GM12878 (cell line): ENCODE measurements around the gene PLPP3. TPM values are rescaled to one million over a fixed set of nuclear protein-coding genes. Genes with fewer than 3 reads are reported as not detected.

Experiments
- ATAC-seq: fragments of 200-7000 bp; cut with Tn5 transposase; 3 replicates; pipeline ENCODE4 v1.9.1; 2020; ENCODE audit warnings: mild to moderate bottlenecking, moderate library complexity
- BruUV-seq: library from RNA; stranded (reverse); fragments of 400-500 nt; replicated peaks from 2 replicates; lab custom pipeline; 2021; lab: Mats Ljungman, UMichigan
- CTCF ChIA-PET: fragments of 300-600 bp; sonication (Branson Sonifier 250); formaldehyde crosslinking; extraction: SDS; loops from one replicate; lab custom pipeline; 2021; ENCODE audit warnings: inconsistent platforms; lab: Yijun Ruan, JAX
- POLR2A ChIA-PET: fragments of 350-600 bp; formaldehyde crosslinking; extraction: SDS; loops from one replicate; lab custom pipeline; 2021; ENCODE audit warnings: inconsistent platforms; lab: Charles Lee
- RAD21 ChIA-PET: fragments of 300-600 bp; sonication (Branson Sonifier 250); formaldehyde crosslinking; loops from one replicate; lab custom pipeline; 2023; ENCODE audit warnings: antibody characterized with exemption; ENCODE audit not compliant: unreplicated experiment; lab: Charles Lee
- SMC1A ChIA-PET: fragments of 300-600 bp; sonication (Branson Sonifier 250); formaldehyde crosslinking; loops from one replicate; lab custom pipeline; 2023; ENCODE audit not compliant: unreplicated experiment, uncharacterized antibody; lab: Charles Lee
- DNase-seq: peaks from one replicate; pipeline ENCODE4 v3.0.0-alpha.2; 2011; ENCODE audit warnings: low read depth, low spot score
- FAIRE-seq: peaks from 3 replicates; lab custom pipeline; 2011; peaks lifted over from hg19 to GRCh38; lab: Jason Lieb, UNC
- H2AFZ ChIP-seq: 2 replicates; pipeline ENCODE4 v1.6.0; 2011; ENCODE audit warnings: low read depth, low read length, control low read depth; ENCODE audit not compliant: control insufficient read depth
- H3K27ac ChIP-seq: 2 replicates; pipeline ENCODE4 v1.5.1; 2011; ENCODE audit warnings: control low read depth; ENCODE audit not compliant: control insufficient read depth, insufficient read depth
- H3K27me3 ChIP-seq, 2 experiments: replicated peaks in 1 of 2; 2 replicates each; pipeline versions ENCODE4 v1.6.0 to v1.6.1; 2011; ENCODE audit warnings: low read length in 1 of 2; ENCODE audit not compliant: control insufficient read depth in 2 of 2, insufficient read depth in 2 of 2
- H3K36me3 ChIP-seq, 2 experiments: 2 replicates each; pipeline ENCODE4 v1.5.1; 2011; ENCODE audit warnings: low read length in 1 of 2; ENCODE audit not compliant: control insufficient read depth in 2 of 2, insufficient read depth in 2 of 2
- H3K4me1 ChIP-seq: 2 replicates; pipeline ENCODE4 v1.6.1; 2011; ENCODE audit warnings: mild to moderate bottlenecking, low read length, moderate library complexity, mixed read lengths; ENCODE audit not compliant: control insufficient read depth, insufficient read depth
- H3K4me2 ChIP-seq: 2 replicates; pipeline ENCODE4 v1.6.0; 2011; ENCODE audit warnings: control low read depth; ENCODE audit not compliant: control insufficient read depth, insufficient read depth
- H3K4me3 ChIP-seq: fragments of 200-600 bp; sonication (generic); 2 replicates; pipeline ENCODE4 v1.5.1; 2016
- H3K79me2 ChIP-seq: 2 replicates; pipeline ENCODE4 v1.6.0; 2011; ENCODE audit warnings: low read length; ENCODE audit not compliant: control insufficient read depth, insufficient read depth
- H3K9ac ChIP-seq: 2 replicates; pipeline ENCODE4 v1.8.0; 2011; ENCODE audit warnings: low read length, control low read depth, mixed read lengths; ENCODE audit not compliant: control insufficient read depth, insufficient read depth
- H3K9me3 ChIP-seq: replicated peaks from 3 replicates; pipeline ENCODE4 v1.5.1; 2011; ENCODE audit warnings: mild to moderate bottlenecking, low read length; ENCODE audit not compliant: control insufficient read depth, insufficient read depth
- H4K20me1 ChIP-seq: 2 replicates; pipeline ENCODE4 v1.6.0; 2011; ENCODE audit not compliant: control insufficient read depth, insufficient read depth
- ATF7 ChIP-seq: fragments of 450-650 bp; IDR thresholded peaks from 2 replicates; pipeline ENCODE4 v1.6.1; 2016; ENCODE audit warnings: low read depth, mild to moderate bottlenecking
- BHLHE40 ChIP-seq, 2 experiments: fragments of 450-650 bp in 1 of 2; IDR thresholded peaks; 2 replicates each; pipeline ENCODE4 v1.6.1; 2011 to 2017; ENCODE audit warnings: low read depth in 2 of 2, borderline replicate concordance in 1 of 2, improper control_type of control experiment in 1 of 2, low read length in 1 of 2, mild to moderate bottlenecking in 1 of 2
- EP300 ChIP-seq, 2 experiments: fragments of 150-350 bp in 1 of 2; IDR thresholded peaks; 2 replicates each; pipeline ENCODE4 v1.6.1; 2011 to 2012; ENCODE audit warnings: low read depth in 2 of 2, low read length in 2 of 2, borderline replicate concordance in 1 of 2, improper control_type of control experiment in 1 of 2, inconsistent platforms in 1 of 2; ENCODE audit not compliant: control insufficient read depth in 1 of 2
- FOS ChIP-seq: IDR thresholded peaks from 3 replicates; pipeline ENCODE4 v1.6.1; 2011; ENCODE audit warnings: borderline replicate concordance; ENCODE audit not compliant: insufficient read length; ENCODE audit errors: extremely low read depth
- MTA2 ChIP-seq: fragments of 450-650 bp; IDR thresholded peaks from 2 replicates; pipeline ENCODE4 v1.6.1; 2016; ENCODE audit warnings: low read depth, mild to moderate bottlenecking, moderate library complexity
- NR2F1 ChIP-seq: fragments of 450-650 bp; conservative IDR thresholded peaks from 2 replicates; pipeline ENCODE4 v1.6.1; 2017; ENCODE audit warnings: mild to moderate bottlenecking
- ZNF24 ChIP-seq: fragments of 450-650 bp; IDR thresholded peaks from 2 replicates; pipeline ENCODE4 v1.6.1; 2017; ENCODE audit warnings: antibody characterized with exemption, mild to moderate bottlenecking
- ZNF384 ChIP-seq: IDR thresholded peaks from 2 replicates; pipeline ENCODE4 v1.6.1; 2012; ENCODE audit warnings: low read depth, mild to moderate bottlenecking, low read length, improper control_type of control experiment, borderline replicate concordance
- ZSCAN29 ChIP-seq: fragments of 450-650 bp; IDR thresholded peaks from 2 replicates; pipeline ENCODE4 v1.6.1; 2017; ENCODE audit warnings: mild to moderate bottlenecking, moderate library complexity
- WGBS: methylation state at CpG from one replicate; pipeline ENCODE4 v1.1.6; 2016; ENCODE audit warnings: low lambda C conversion rate; ENCODE audit not compliant: insufficient replicate concordance, insufficient coverage; ENCODE audit errors: missing lambda C conversion rate; 5-methylcytosine and 5-hydroxymethylcytosine counted together
- in situ Hi-C: fragments of 300-500 bp; cut with MboI; formaldehyde crosslinking; loops from 9 replicates; pipeline ENCODE4 v1.14.3; 2018; ENCODE audit warnings: mixed read lengths
- intact Hi-C: fragments of 100-400 bp; cut with micrococcal nuclease; formaldehyde crosslinking; loops from one replicate; pipeline ENCODE4 v1.14.2; 2022; ENCODE audit not compliant: unreplicated experiment
- polyA plus RNA-seq, 11 experiments: library from polyadenylated mRNA; depleted of rRNA in 4 of 11; unstranded in 6 of 11; stranded (reverse) in 5 of 11; fragments of >200 nt; fragmentation: Nextera tagmentation in 4 of 11; fragmentation: Illumina TruSeq in 1 of 11; extraction: Ambion mirVana in 4 of 11; extraction: Trizol in 1 of 11; gene quantifications; 1 replicate in 1 of 11; 2 replicates in 10 of 11; pipeline versions ENCODE4 v1.2.1 to v1.2.3, GENCODE V29; 2011 to 2016; ENCODE audit warnings: inconsistent platforms in 2 of 11, missing spikeins in 2 of 11, low read depth in 1 of 11
- total RNA-seq, 4 experiments: library from RNA; depleted of rRNA in 3 of 4; stranded (reverse); fragments of >200 nt in 3 of 4; fragmentation: Illumina TruSeq in 1 of 4; extraction: Trizol in 1 of 4; gene quantifications; 2 replicates each; pipeline versions ENCODE4 v1.2.1 to v1.2.3, GENCODE V29; 2013 to 2021
- TF ChIP-seq, protein P1 (sequence below): fragments of 450-650 bp; IDR thresholded peaks from 2 replicates; pipeline ENCODE4 v1.6.1; 2017; ENCODE audit warnings: low read depth, mild to moderate bottlenecking, moderate library complexity
- TF ChIP-seq, protein P2 (sequence below): fragments of 450-650 bp; IDR thresholded peaks from 2 replicates; pipeline ENCODE4 v1.6.1; 2016; ENCODE audit warnings: mild to moderate bottlenecking

Gene PLPP3
- total and polyA plus RNA-seq, 10 of the 15 experiments (the other 5 are each of a cell fraction or from before 2014, with no cell fraction given), result 6.4 to 26.8 (median 9.5) TPM

DNA sequence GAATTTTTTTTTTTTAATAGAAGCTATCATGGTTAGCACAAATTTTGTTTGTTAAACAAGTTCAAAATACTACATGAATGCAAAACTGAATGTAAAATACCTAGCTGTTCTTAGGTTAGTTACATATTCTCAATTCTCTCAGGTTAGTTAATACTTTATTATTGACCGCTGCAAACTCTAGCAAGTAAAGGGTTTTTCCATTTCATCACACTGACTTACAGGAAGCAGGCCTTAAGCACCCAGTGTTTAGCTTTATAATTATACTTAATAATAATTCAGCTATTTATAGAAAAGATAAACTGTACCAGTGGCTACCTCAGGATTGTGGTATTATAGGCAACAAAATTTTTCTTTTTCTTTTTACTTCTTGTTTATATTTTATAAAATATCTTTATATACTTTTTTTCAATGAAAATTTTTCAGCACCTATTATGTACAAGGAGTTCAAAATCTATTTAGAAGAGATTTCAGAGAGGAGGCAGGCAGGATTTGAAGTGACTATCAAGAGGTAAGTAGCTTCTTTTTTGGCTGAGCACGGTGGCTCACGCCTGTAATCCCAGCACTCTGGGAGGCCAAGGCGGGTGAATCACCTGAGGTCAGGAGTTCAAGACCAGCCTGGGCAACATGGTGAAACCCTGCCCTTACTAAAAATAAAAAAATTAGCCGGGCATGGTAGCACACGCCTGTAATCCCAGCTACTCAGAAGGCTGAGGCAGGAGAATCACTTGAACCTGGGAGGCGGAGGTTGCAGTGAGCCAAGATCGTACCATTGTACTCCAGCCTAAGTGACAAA, 17.9 kb downstream of the PLPP3 start:
- Histone ChIP-seq H3K9ac (no peak overlapping the region), H3K79me2 (no peaks in the 10 kb centered on the region), H2AFZ (no peak overlapping the region), H3K27me3 (no peaks in the 10 kb centered on the region), H3K4me2 (no peak overlapping the region), H3K4me1 (no peaks in the 10 kb centered on the region; the same call in 1 of the 2 replicates), H3K9me3 (no peaks in the 10 kb centered on the region), H4K20me1 (no peaks in the 10 kb centered on the region), H3K4me3 (no peak overlapping the region), H3K27ac (no peak overlapping the region), H3K36me3 (no peaks in the 10 kb centered on the region)
- intact Hi-C loops (loop anchor here (10.0 kb wide), 1 partner anchor 1347 kb away; the partner anchor contains the start of gene USP24), in situ Hi-C loops (no loop called here)
- no TSS peak for BruUV-seq
- ChIA-PET SMC1A (interaction anchor here (0.8 to 14.1 kb wide), 13 partner anchors 15 to 428 kb away, joined by 3 to 439 read pairs (median 10); partner anchors contain the start of gene PLPP3), CTCF (interaction anchor here (0.7 to 11.0 kb wide), 10 partner anchors 8 to 152 kb away, joined by 3 to 253 read pairs (median 4); partner anchors contain the start of gene PLPP3), RAD21 (interaction anchor here (0.6 to 11.4 kb wide), 21 partner anchors 9 to 703 kb away, joined by 3 to 381 read pairs (median 6); partner anchors contain the start of gene PLPP3), POLR2A (interaction anchor here (1.0 to 11.1 kb wide), 13 partner anchors 9 to 227 kb away, joined by 3 to 195 read pairs (median 6); partner anchors contain the start of gene PLPP3)
- FAIRE-seq, result no peak
- ATAC-seq, result peak; percentile 54
- no peak for DNase-seq
- TF ChIP-seq ZSCAN29, result no peak
- 0 out of 2 replicates have a peak, but pooled peaks have one; percentile 37 for TF ChIP-seq NR2F1
- TF ChIP-seq ZNF384, result 0 out of 2 replicates have a peak, but pooled peaks have one; percentile 38
- peak in 1 of 2 experiments; percentile 25; a peak in 1 of 4 replicates for TF ChIP-seq EP300 (IDR thresholded peaks at IDR 0.05; ENCODE audit: borderline replicate concordance in 1 of 2, control insufficient read depth in 1 of 2, low read depth in 2 of 2, low read length in 2 of 2)
- peak in 1 of 2 experiments; percentile 34; a peak in 1 of 4 replicates for TF ChIP-seq BHLHE40 (IDR thresholded peaks at IDR 0.05; ENCODE audit: borderline replicate concordance in 1 of 2, low read depth in 2 of 2, low read length in 1 of 2)
- TF ChIP-seq ZNF24, result no peak
- peak; percentile 48 for TF ChIP-seq ATF7
- no peak for TF ChIP-seq FOS
- TF ChIP-seq, protein P1, sequence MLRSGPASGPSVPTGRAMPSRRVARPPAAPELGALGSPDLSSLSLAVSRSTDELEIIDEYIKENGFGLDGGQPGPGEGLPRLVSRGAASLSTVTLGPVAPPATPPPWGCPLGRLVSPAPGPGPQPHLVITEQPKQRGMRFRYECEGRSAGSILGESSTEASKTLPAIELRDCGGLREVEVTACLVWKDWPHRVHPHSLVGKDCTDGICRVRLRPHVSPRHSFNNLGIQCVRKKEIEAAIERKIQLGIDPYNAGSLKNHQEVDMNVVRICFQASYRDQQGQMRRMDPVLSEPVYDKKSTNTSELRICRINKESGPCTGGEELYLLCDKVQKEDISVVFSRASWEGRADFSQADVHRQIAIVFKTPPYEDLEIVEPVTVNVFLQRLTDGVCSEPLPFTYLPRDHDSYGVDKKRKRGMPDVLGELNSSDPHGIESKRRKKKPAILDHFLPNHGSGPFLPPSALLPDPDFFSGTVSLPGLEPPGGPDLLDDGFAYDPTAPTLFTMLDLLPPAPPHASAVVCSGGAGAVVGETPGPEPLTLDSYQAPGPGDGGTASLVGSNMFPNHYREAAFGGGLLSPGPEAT, result peak; percentile 65
- TF ChIP-seq, protein P2, sequence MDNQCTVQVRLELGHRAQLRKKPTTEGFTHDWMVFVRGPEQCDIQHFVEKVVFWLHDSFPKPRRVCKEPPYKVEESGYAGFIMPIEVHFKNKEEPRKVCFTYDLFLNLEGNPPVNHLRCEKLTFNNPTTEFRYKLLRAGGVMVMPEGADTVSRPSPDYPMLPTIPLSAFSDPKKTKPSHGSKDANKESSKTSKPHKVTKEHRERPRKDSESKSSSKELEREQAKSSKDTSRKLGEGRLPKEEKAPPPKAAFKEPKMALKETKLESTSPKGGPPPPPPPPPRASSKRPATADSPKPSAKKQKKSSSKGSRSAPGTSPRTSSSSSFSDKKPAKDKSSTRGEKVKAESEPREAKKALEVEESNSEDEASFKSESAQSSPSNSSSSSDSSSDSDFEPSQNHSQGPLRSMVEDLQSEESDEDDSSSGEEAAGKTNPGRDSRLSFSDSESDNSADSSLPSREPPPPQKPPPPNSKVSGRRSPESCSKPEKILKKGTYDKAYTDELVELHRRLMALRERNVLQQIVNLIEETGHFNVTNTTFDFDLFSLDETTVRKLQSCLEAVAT, result peak; percentile 73
- peak; percentile 42; the same call in 1 of the 2 replicates for TF ChIP-seq MTA2
- 27% methylated on average over 8 of the region's 8 CpGs for WGBS
